K562 (cell line): ENCODE measurements around the gene GJA5. TPM values are rescaled to one million over a fixed set of nuclear protein-coding genes. Genes with fewer than 3 reads are reported as not detected.

Experiments used
- ATAC-seq: fragments of 200-7000 bp; cut with Tn5 transposase; 3 replicates; pipeline ENCODE4 v1.9.1; 2020; ENCODE audit warnings: moderate library complexity
- BruUV-seq: library from RNA; stranded (reverse); fragments of 400-500 nt; replicated peaks from 2 replicates; lab custom pipeline; 2021; lab: Mats Ljungman, UMichigan
- CTCF ChIA-PET: fragments of 300-600 bp; formaldehyde crosslinking; extraction: SDS; loops from one replicate; lab custom pipeline; 2021; ENCODE audit warnings: low intra/inter-chr PET ratio; lab: Yijun Ruan, JAX
- POLR2A ChIA-PET: fragments of 300-600, 350-650 bp; sonication (Branson Sonifier 250); formaldehyde crosslinking; extraction: SDS; loops from one replicate; lab custom pipeline; 2021; ENCODE audit warnings: antibody characterized with exemption, inconsistent platforms; lab: Yijun Ruan, JAX
- DNase-seq, 4 experiments: peaks; one replicate each; pipeline versions ENCODE4 v3.0.0 to v3.0.0-alpha.2; 2011 to 2018; ENCODE audit warnings: low spot score in 3 of 4, mixed read lengths in 3 of 4; ENCODE audit errors: extremely low read depth in 1 of 4
- FAIRE-seq: peaks from 2 replicates; lab custom pipeline; 2011; peaks lifted over from hg19 to GRCh38; lab: Jason Lieb, UNC
- H2AFZ ChIP-seq: 2 replicates; pipeline ENCODE4 v1.6.0; 2011; ENCODE audit warnings: low read depth, low read length, control low read depth, inconsistent platforms
- H3K27ac ChIP-seq: fragments of 200-600 bp; 3 replicates; pipeline ENCODE4 v1.8.0; 2011; ENCODE audit warnings: low read depth, mild to moderate bottlenecking, control low read depth, inconsistent platforms, low read length, moderate library complexity, mixed read lengths; ENCODE audit errors: extremely low read depth
- H3K27me3 ChIP-seq, 2 experiments: fragments of 300-600 bp in 1 of 2; 2 replicates in 1 of 2; 3 replicates in 1 of 2; pipeline versions ENCODE4 v1.6.0 to v1.8.0; 2011; ENCODE audit warnings: inconsistent platforms in 2 of 2, low read length in 2 of 2, mild to moderate bottlenecking in 1 of 2, mixed read lengths in 1 of 2, moderate library complexity in 1 of 2; ENCODE audit not compliant: control insufficient read depth in 2 of 2, insufficient read depth in 2 of 2
- H3K36me3 ChIP-seq: fragments of 300-600 bp; 3 replicates; pipeline ENCODE4 v1.8.0; 2011; ENCODE audit warnings: mild to moderate bottlenecking, low read length, inconsistent platforms; ENCODE audit not compliant: control insufficient read depth, insufficient read depth
- H3K4me1 ChIP-seq, 2 experiments: fragments of 200-600 bp in 1 of 2; replicated peaks in 1 of 2; 2 replicates in 1 of 2; 3 replicates in 1 of 2; pipeline versions ENCODE4 v1.5.1 to v1.8.0; 2011; ENCODE audit warnings: inconsistent platforms in 2 of 2, low read length in 2 of 2, mild to moderate bottlenecking in 1 of 2, mixed read lengths in 1 of 2, moderate library complexity in 1 of 2; ENCODE audit not compliant: control insufficient read depth in 2 of 2, insufficient read depth in 2 of 2
- H3K4me2 ChIP-seq: 2 replicates; pipeline ENCODE4 v1.6.1; 2011; ENCODE audit warnings: low read length, control low read depth, inconsistent platforms, mixed read lengths; ENCODE audit not compliant: insufficient read depth
- H3K4me3 ChIP-seq: fragments of 200-600 bp; sonication (generic), shearing (Covaris generic); 2 replicates; pipeline ENCODE4 v1.5.1; 2016; ENCODE audit warnings: control low read depth, inconsistent platforms
- H3K79me2 ChIP-seq: fragments of 200-600 bp; 3 replicates; pipeline ENCODE4 v1.8.0; 2011; ENCODE audit warnings: low read length, inconsistent platforms; ENCODE audit not compliant: control insufficient read depth, insufficient read depth
- H3K9ac ChIP-seq, 2 experiments: 2 replicates each; pipeline versions ENCODE4 v1.6.0 to v1.6.1; 2011; ENCODE audit warnings: low read depth in 2 of 2, low read length in 2 of 2, control low read depth in 1 of 2, inconsistent platforms in 1 of 2, mild to moderate bottlenecking in 1 of 2, mixed read lengths in 1 of 2; ENCODE audit not compliant: insufficient read depth in 1 of 2
- H3K9me1 ChIP-seq: one replicate; pipeline ENCODE4 v1.6.0; 2011; ENCODE audit warnings: inconsistent platforms, mild to moderate bottlenecking, low read length, moderate library complexity; ENCODE audit not compliant: control insufficient read depth, insufficient read depth
- H3K9me3 ChIP-seq: replicated peaks from 2 replicates; pipeline ENCODE4 v1.5.1; 2011; ENCODE audit warnings: low read depth, low read length, inconsistent platforms; ENCODE audit not compliant: control insufficient read depth, insufficient read depth
- H4K20me1 ChIP-seq: replicated peaks from 2 replicates; pipeline ENCODE4 v1.6.1; 2011; ENCODE audit warnings: low read length, inconsistent platforms, mixed read lengths; ENCODE audit not compliant: control insufficient read depth, insufficient read depth
- ARHGAP35 ChIP-seq: fragments of 450-650 bp; IDR thresholded peaks from 2 replicates; pipeline ENCODE4 v1.6.1; 2018; ENCODE audit not compliant: partially characterized antibody
- FUS ChIP-seq: fragments of 200-400 bp; formaldehyde crosslinking; optimal IDR thresholded peaks from 2 replicates; pipeline ENCODE3; 2017; ENCODE audit warnings: low read depth, low read length
- NFE2L1 ChIP-seq: fragments of 450-650 bp; IDR thresholded peaks from 2 replicates; pipeline ENCODE4 v1.6.1; 2016; ENCODE audit warnings: missing genetic modification characterization, low read depth, mild to moderate bottlenecking, missing compliant biosample characterization, moderate library complexity, borderline replicate concordance
- PCBP2 ChIP-seq: fragments of 200-400 bp; formaldehyde crosslinking; IDR thresholded peaks from 2 replicates; pipeline ENCODE4 v1.6.1; 2018; ENCODE audit warnings: low read length, low read depth, mild to moderate bottlenecking, moderate library complexity; ENCODE audit not compliant: poor library complexity, severe bottlenecking
- SAP30 ChIP-seq: fragments of 200-600 bp; sonication (generic); IDR thresholded peaks from 2 replicates; pipeline ENCODE4 v1.6.1; 2012; ENCODE audit warnings: borderline replicate concordance, low read depth, mild to moderate bottlenecking, moderate library complexity, low read length, control low read depth, inconsistent platforms; ENCODE audit not compliant: insufficient read depth, poor library complexity, severe bottlenecking
- SMARCC2 ChIP-seq: fragments of 450-650 bp; IDR thresholded peaks from 2 replicates; pipeline ENCODE4 v1.6.1; 2017; ENCODE audit warnings: antibody characterized with exemption, moderate library complexity, mild to moderate bottlenecking, low read depth
- SMC3 ChIP-seq: conservative IDR thresholded peaks from 2 replicates; pipeline ENCODE4 v1.6.1; 2011; ENCODE audit warnings: low read depth, low read length, improper control_type of control experiment; ENCODE audit not compliant: insufficient read depth
- SNRNP70 ChIP-seq: fragments of 200-400 bp; formaldehyde crosslinking; optimal IDR thresholded peaks from 2 replicates; pipeline ENCODE3; 2017; ENCODE audit warnings: low read depth, low read length
- SP2 ChIP-seq: IDR thresholded peaks from 2 replicates; pipeline ENCODE4 v1.6.1; 2011; ENCODE audit warnings: mild to moderate bottlenecking, low read depth, low read length, moderate library complexity; ENCODE audit not compliant: poor library complexity, severe bottlenecking; ENCODE audit errors: extremely low read depth
- THAP7 ChIP-seq: fragments of 250-450 bp; sonication (Bioruptor Pico); IDR thresholded peaks from 2 replicates; pipeline ENCODE4 v1.5.0; 2021
- XRCC3 ChIP-seq: fragments of 450-650 bp; IDR thresholded peaks from 2 replicates; pipeline ENCODE4 v1.6.1; 2017; ENCODE audit warnings: mild to moderate bottlenecking, moderate library complexity
- ZNF197 ChIP-seq: fragments of 200-800 bp; sonication (Bioruptor generic); IDR thresholded peaks from 2 replicates; pipeline ENCODE4 v1.6.1; 2016; ENCODE audit warnings: low read depth, missing genetic modification characterization, missing compliant biosample characterization
- ZNF282 ChIP-seq: sonication (generic); formaldehyde crosslinking; IDR thresholded peaks from 2 replicates; pipeline ENCODE4 v1.8.1; 2023; ENCODE audit warnings: missing genetic modification reagents
- ZNF79 ChIP-seq: fragments of 250-450 bp; sonication (Bioruptor Pico); IDR thresholded peaks from 2 replicates; pipeline ENCODE4 v1.4.0; 2020; ENCODE audit warnings: low read depth, mild to moderate bottlenecking, moderate library complexity
- WGBS: fragments of 100-300 bp; shearing (Covaris generic); methylation state at CpG from one replicate; pipeline ENCODE4 v1.1.6; 2016; ENCODE audit warnings: low coverage, mixed read lengths; ENCODE audit not compliant: insufficient coverage; ENCODE audit errors: missing lambda C conversion rate; 5-methylcytosine and 5-hydroxymethylcytosine counted together
- in situ Hi-C: fragments of 300-500 bp; cut with MboI; formaldehyde crosslinking; loops from 4 replicates; pipeline ENCODE4 v1.15.0; 2018; ENCODE audit warnings: inconsistent platforms, mixed read lengths
- intact Hi-C: fragments of 100-400 bp; cut with micrococcal nuclease; formaldehyde crosslinking; loops from 2 replicates; pipeline ENCODE4 v1.14.2; 2022
- polyA plus RNA-seq, 8 experiments: library from polyadenylated mRNA; depleted of rRNA in 4 of 8; stranded (reverse) in 5 of 8; unstranded in 3 of 8; fragments of >200 nt; fragmentation: Nextera tagmentation in 2 of 8; fragmentation: Illumina TruSeq in 1 of 8; extraction: Ambion mirVana in 2 of 8; extraction: Trizol in 1 of 8; gene quantifications; 2 replicates each; pipeline versions ENCODE4 v1.2.1 to v1.2.3, GENCODE V29; 2011 to 2014; ENCODE audit warnings: inconsistent platforms in 1 of 8, missing spikeins in 1 of 8
- total RNA-seq, 7 experiments: library from RNA; depleted of rRNA in 6 of 7; stranded (reverse); fragments of >200 nt in 6 of 7; fragmentation: Illumina TruSeq in 2 of 7; extraction: Trizol in 2 of 7; gene quantifications; 2 replicates each; pipeline versions ENCODE4 v1.2.1 to v1.2.3, GENCODE V29; 2011 to 2021; ENCODE audit warnings: low replicate concordance in 1 of 7
- TF ChIP-seq, protein P1 (sequence below): fragments of 450-650 bp; formaldehyde crosslinking; IDR thresholded peaks from 2 replicates; pipeline ENCODE4 v1.4.0; 2020; ENCODE audit warnings: mild to moderate bottlenecking, moderate library complexity
- TF ChIP-seq, protein P2 (sequence below): fragments of 450-650 bp; formaldehyde crosslinking; IDR thresholded peaks from 2 replicates; pipeline ENCODE4 v1.4.0; 2022; ENCODE audit warnings: missing genetic modification characterization
- TF ChIP-seq, protein P3 (sequence below): IDR thresholded peaks from 2 replicates; pipeline ENCODE4 v1.6.1; 2011; ENCODE audit not compliant: insufficient read length; ENCODE audit errors: extremely low read depth

GJA5 gene
- total and polyA plus RNA-seq, 9 of the 15 experiments (the other 6 are each of a cell fraction or from before 2014, with no cell fraction given) = 0.07 TPM; not detected in 7

- TF ChIP-seq PCBP2 = no peak
- TF ChIP-seq, all 486 proteins: peak for 0
Observed at GRCh38 chr1:147729315-147729714, 31.1 kb downstream of the GJA5 start (continued).

DNA sequence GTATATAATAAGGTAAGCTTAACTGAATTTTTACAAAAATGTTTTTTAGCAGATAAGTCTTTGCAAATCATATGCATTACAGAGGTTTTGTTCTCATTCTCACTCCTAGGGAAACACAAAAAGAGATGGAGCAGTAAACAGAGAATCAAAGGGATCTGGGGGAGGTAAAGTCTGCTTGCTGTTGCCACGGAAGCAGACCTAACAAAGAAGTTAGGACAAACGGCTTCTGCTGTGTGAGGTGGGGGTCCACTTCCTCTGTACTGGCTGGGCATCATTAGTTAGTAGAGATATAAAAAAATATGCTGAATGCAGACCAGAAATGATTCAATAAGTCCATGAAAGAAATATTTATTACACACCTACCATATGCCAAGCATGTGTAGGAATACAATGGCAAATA, 34.2 kb downstream of the GJA5 start:
- Histone ChIP-seq H4K20me1 (peaks cover 6% of the 10 kb centered on the region; the same call in 1 of the 2 replicates), H3K79me2 (no peaks in the 10 kb centered on the region), H3K9me3 (no peaks in the 10 kb centered on the region), H3K27ac (no peak overlapping the region), H2AFZ (no peak overlapping the region), H3K36me3 (no peaks in the 10 kb centered on the region), H3K27me3 (peaks cover 0 to 7% of the 10 kb centered on the region in 2 experiments; a peak in 2 of 5 replicates), H3K4me2 (no peak overlapping the region), H3K4me1 (no peaks in the 10 kb centered on the region), H3K4me3 (no peak overlapping the region), H3K9me1 (no peaks in the 10 kb centered on the region), H3K9ac (no peak overlapping the region)
- ChIA-PET POLR2A (no interaction called here), CTCF (no interaction called here)
- intact Hi-C loops = no loop called here
- ATAC-seq (no peak), DNase-seq (no peak), FAIRE-seq (no peak)
- in situ Hi-C loops = loop anchor here (10.0 kb wide), 1 partner anchor 159 kb away; no protein-coding TSS in a partner anchor
- no TSS peak for BruUV-seq
- WGBS = 0% methylated on average over 2 of the region's 2 CpGs
- TF ChIP-seq, protein P1, sequence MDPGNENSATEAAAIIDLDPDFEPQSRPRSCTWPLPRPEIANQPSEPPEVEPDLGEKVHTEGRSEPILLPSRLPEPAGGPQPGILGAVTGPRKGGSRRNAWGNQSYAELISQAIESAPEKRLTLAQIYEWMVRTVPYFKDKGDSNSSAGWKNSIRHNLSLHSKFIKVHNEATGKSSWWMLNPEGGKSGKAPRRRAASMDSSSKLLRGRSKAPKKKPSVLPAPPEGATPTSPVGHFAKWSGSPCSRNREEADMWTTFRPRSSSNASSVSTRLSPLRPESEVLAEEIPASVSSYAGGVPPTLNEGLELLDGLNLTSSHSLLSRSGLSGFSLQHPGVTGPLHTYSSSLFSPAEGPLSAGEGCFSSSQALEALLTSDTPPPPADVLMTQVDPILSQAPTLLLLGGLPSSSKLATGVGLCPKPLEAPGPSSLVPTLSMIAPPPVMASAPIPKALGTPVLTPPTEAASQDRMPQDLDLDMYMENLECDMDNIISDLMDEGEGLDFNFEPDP = no peak
- TF ChIP-seq SMARCC2 = no peak
- TF ChIP-seq, protein P2, sequence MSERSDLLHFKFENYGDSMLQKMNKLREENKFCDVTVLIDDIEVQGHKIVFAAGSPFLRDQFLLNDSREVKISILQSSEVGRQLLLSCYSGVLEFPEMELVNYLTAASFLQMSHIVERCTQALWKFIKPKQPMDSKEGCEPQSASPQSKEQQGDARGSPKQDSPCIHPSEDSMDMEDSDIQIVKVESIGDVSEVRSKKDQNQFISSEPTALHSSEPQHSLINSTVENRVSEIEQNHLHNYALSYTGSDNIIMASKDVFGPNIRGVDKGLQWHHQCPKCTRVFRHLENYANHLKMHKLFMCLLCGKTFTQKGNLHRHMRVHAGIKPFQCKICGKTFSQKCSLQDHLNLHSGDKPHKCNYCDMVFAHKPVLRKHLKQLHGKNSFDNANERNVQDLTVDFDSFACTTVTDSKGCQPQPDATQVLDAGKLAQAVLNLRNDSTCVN = no peak
- no peak for TF ChIP-seq ZNF197 (CRISPR knock-in tag)
- no peak for TF ChIP-seq XRCC3
- TF ChIP-seq, protein P3, sequence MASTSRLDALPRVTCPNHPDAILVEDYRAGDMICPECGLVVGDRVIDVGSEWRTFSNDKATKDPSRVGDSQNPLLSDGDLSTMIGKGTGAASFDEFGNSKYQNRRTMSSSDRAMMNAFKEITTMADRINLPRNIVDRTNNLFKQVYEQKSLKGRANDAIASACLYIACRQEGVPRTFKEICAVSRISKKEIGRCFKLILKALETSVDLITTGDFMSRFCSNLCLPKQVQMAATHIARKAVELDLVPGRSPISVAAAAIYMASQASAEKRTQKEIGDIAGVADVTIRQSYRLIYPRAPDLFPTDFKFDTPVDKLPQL = no peak
- no peak for TF ChIP-seq FUS
- no peak for TF ChIP-seq ZNF282 (CRISPR knock-in tag)
- no peak for TF ChIP-seq THAP7 (CRISPR knock-in tag)
- TF ChIP-seq ARHGAP35 = no peak
- TF ChIP-seq ZNF79 (CRISPR knock-in tag) = no peak
- TF ChIP-seq SAP30 = no peak
- TF ChIP-seq NFE2L1 (tag) = no peak
- TF ChIP-seq SNRNP70 = no peak
- no peak for TF ChIP-seq SP2
- TF ChIP-seq SMC3 = no peak
